H9 (cell line): ENCODE results near the gene POR. TPM values are rescaled to one million over a fixed set of nuclear protein-coding genes. Genes with fewer than 3 reads are reported as not detected.

Experiments
- DNase-seq: peaks from one replicate; pipeline ENCODE4 v3.0.0-alpha.2; 2017
- H2AFZ ChIP-seq: one replicate; pipeline ENCODE4 v1.6.1; 2013; ENCODE audit warnings: mild to moderate bottlenecking, low read length, control low read depth, moderate library complexity
- H2AK5ac ChIP-seq: 2 replicates; pipeline ENCODE4 v1.6.1; 2013; ENCODE audit warnings: low read length, control low read depth, mixed read lengths; ENCODE audit not compliant: insufficient read length
- H2BK120ac ChIP-seq: one replicate; pipeline ENCODE4 v1.6.1; 2013; ENCODE audit warnings: low read depth, mild to moderate bottlenecking, low read length, control low read depth, inconsistent platforms; ENCODE audit not compliant: poor library complexity, severe bottlenecking
- H2BK12ac ChIP-seq: 2 replicates; pipeline ENCODE4 v1.6.1; 2013; ENCODE audit warnings: low read length, control low read depth, mixed read lengths, low read depth; ENCODE audit not compliant: insufficient read length
- H2BK15ac ChIP-seq: 2 replicates; pipeline ENCODE4 v1.6.1; 2013; ENCODE audit warnings: low read depth, low read length, control low read depth
- H2BK20ac ChIP-seq: one replicate; pipeline ENCODE4 v1.6.1; 2013; ENCODE audit warnings: low read depth, mild to moderate bottlenecking, low read length, control low read depth, inconsistent platforms; ENCODE audit not compliant: poor library complexity, severe bottlenecking
- H2BK5ac ChIP-seq: 2 replicates; pipeline ENCODE4 v1.6.1; 2013; ENCODE audit warnings: low read length, control low read depth, mixed read lengths; ENCODE audit not compliant: insufficient read length
- H3K14ac ChIP-seq: 2 replicates; pipeline ENCODE4 v1.6.1; 2013; ENCODE audit warnings: low read length, control low read depth; ENCODE audit not compliant: insufficient read depth
- H3K18ac ChIP-seq: 2 replicates; pipeline ENCODE4 v1.6.1; 2013; ENCODE audit warnings: low read depth, mild to moderate bottlenecking, mixed read lengths, low read length, control low read depth; ENCODE audit not compliant: insufficient read length
- H3K23ac ChIP-seq: 2 replicates; pipeline ENCODE4 v1.6.1; 2013; ENCODE audit warnings: low read length, control low read depth, mixed read lengths, low read depth; ENCODE audit not compliant: insufficient read length
- H3K23me2 ChIP-seq: 2 replicates; pipeline ENCODE4 v1.6.1; 2013; ENCODE audit warnings: low read depth, mild to moderate bottlenecking, mixed read lengths, low read length, control low read depth; ENCODE audit not compliant: insufficient read length, poor library complexity, severe bottlenecking
- H3K27ac ChIP-seq: 2 replicates; pipeline ENCODE4 v1.5.1; 2013; ENCODE audit warnings: low read length, control low read depth, mixed read lengths, low read depth; ENCODE audit not compliant: insufficient read length
- H3K27me3 ChIP-seq: 2 replicates; pipeline ENCODE4 v1.6.1; 2013; ENCODE audit warnings: low read length, control low read depth, inconsistent platforms; ENCODE audit not compliant: insufficient read depth
- H3K4ac ChIP-seq: 2 replicates; pipeline ENCODE4 v1.6.1; 2013; ENCODE audit warnings: low read depth, mild to moderate bottlenecking, control low read depth, inconsistent platforms, low read length, moderate library complexity
- H3K4me1 ChIP-seq: 2 replicates; pipeline ENCODE4 v1.6.1; 2013; ENCODE audit warnings: low read length, control low read depth, inconsistent platforms; ENCODE audit not compliant: insufficient read depth
- H3K4me2 ChIP-seq: 2 replicates; pipeline ENCODE4 v1.6.1; 2013; ENCODE audit warnings: low read length, control low read depth, mixed read lengths; ENCODE audit not compliant: insufficient read length, insufficient read depth
- H3K56ac ChIP-seq: 2 replicates; pipeline ENCODE4 v1.6.1; 2013; ENCODE audit warnings: low read depth, mild to moderate bottlenecking, mixed read lengths, low read length, control low read depth; ENCODE audit not compliant: insufficient read length
- H3K79me1 ChIP-seq: 2 replicates; pipeline ENCODE4 v1.6.1; 2013; ENCODE audit warnings: low read depth, mild to moderate bottlenecking, moderate library complexity, low read length, control low read depth, inconsistent platforms; ENCODE audit not compliant: insufficient read depth, poor library complexity, severe bottlenecking
- H3K79me2 ChIP-seq: 2 replicates; pipeline ENCODE4 v1.6.1; 2013; ENCODE audit warnings: low read length, control low read depth, inconsistent platforms; ENCODE audit not compliant: insufficient read depth
- H3K9ac ChIP-seq: 2 replicates; pipeline ENCODE4 v1.6.1; 2013; ENCODE audit warnings: low read length, control low read depth, mixed read lengths; ENCODE audit not compliant: insufficient read length; ENCODE audit errors: extremely low read depth
- H3K9me3 ChIP-seq: one replicate; pipeline ENCODE4 v1.6.1; 2013; ENCODE audit warnings: low read depth, low read length, inconsistent platforms; ENCODE audit not compliant: control insufficient read depth
- H3T11ph ChIP-seq: one replicate; pipeline ENCODE4 v1.6.1; 2013; ENCODE audit warnings: mild to moderate bottlenecking, low read length, control low read depth, inconsistent platforms
- H4K20me1 ChIP-seq: one replicate; pipeline ENCODE4 v1.6.1; 2013; ENCODE audit not compliant: control insufficient read depth, insufficient read length, insufficient read depth
- H4K5ac ChIP-seq: 2 replicates; pipeline ENCODE4 v1.6.1; 2013; ENCODE audit warnings: low read depth, mild to moderate bottlenecking, mixed read lengths, low read length, control low read depth; ENCODE audit not compliant: insufficient read length
- H4K8ac ChIP-seq: replicated peaks from 2 replicates; pipeline ENCODE4 v1.6.1; 2013; ENCODE audit warnings: low read length, control low read depth, mixed read lengths, low read depth; ENCODE audit not compliant: insufficient read length
- H4K91ac ChIP-seq: 2 replicates; pipeline ENCODE4 v1.6.1; 2013; ENCODE audit warnings: low read depth, mild to moderate bottlenecking, moderate library complexity, mixed read lengths, low read length, control low read depth; ENCODE audit not compliant: insufficient read length
- H3K27ac Mint-ChIP-seq, 3 experiments: 2 replicates in 2 of 3; 3 replicates in 1 of 3; pipeline ENCODE4 v1.8.0; 2020 to 2021; ENCODE audit warnings: mixed read lengths in 3 of 3, mild to moderate bottlenecking in 1 of 3, moderate library complexity in 1 of 3
- H3K27me3 Mint-ChIP-seq: 2 replicates; pipeline ENCODE4 v1.8.0; 2021; ENCODE audit warnings: low read depth, mild to moderate bottlenecking, moderate library complexity, mixed read lengths
- H3K36me3 Mint-ChIP-seq, 3 experiments: 2 replicates in 2 of 3; 3 replicates in 1 of 3; pipeline ENCODE4 v1.8.0; 2020 to 2021; ENCODE audit warnings: low read depth in 3 of 3, mixed read lengths in 3 of 3; ENCODE audit not compliant: insufficient read depth in 1 of 3
- H3K4me1 Mint-ChIP-seq, 2 experiments: 2 replicates each; pipeline ENCODE4 v1.8.0; 2020; ENCODE audit warnings: mixed read lengths in 2 of 2
- H3K4me3 Mint-ChIP-seq, 2 experiments: 2 replicates in 1 of 2; 3 replicates in 1 of 2; pipeline ENCODE4 v1.8.0; 2020 to 2021; ENCODE audit warnings: mild to moderate bottlenecking in 2 of 2, mixed read lengths in 2 of 2, moderate library complexity in 1 of 2
- H3K9me3 Mint-ChIP-seq, 2 experiments: 2 replicates in 1 of 2; 3 replicates in 1 of 2; pipeline ENCODE4 v1.8.0; 2020; ENCODE audit warnings: mild to moderate bottlenecking in 2 of 2, mixed read lengths in 2 of 2, moderate library complexity in 1 of 2
- WGBS: extraction: QIAGEN DNeasy Blood & Tissue Kit; methylation state at CpG from one replicate; pipeline ENCODE4 v1.1.7; 2013; ENCODE audit warnings: missing lambda C conversion rate, low lambda C conversion rate, mixed read lengths; ENCODE audit not compliant: insufficient read length; ENCODE audit errors: extremely low coverage; 5-methylcytosine and 5-hydroxymethylcytosine counted together
- total RNA-seq: library from RNA; stranded (reverse); gene quantifications from 2 replicates; pipeline ENCODE4 v1.2.1, GENCODE V29; 2021
- TF ChIP-seq, protein P1 (sequence below): fragments of 200-600 bp; sonication (generic); conservative IDR thresholded peaks from 3 replicates; pipeline ENCODE4 v1.8.0; 2021; ENCODE audit warnings: antibody characterized with exemption, mild to moderate bottlenecking

The POR gene
- total RNA-seq, 1 experiment from 2014 or later = 128 TPM

- Mint-ChIP-seq H3K4me1 (peaks cover 19 to 34% of the 10 kb centered on the region in 2 experiments), H3K9me3 (no peaks in the 10 kb centered on the region; a peak in 1 of 5 replicates), H3K36me3 (peaks cover 12 to 37% (median 27%) of the 10 kb centered on the region in 3 experiments), H3K27ac (peak overlapping the region; percentile 29 to 96 (median 92); a peak in 5 of 7 replicates), H3K27me3 (no peaks in the 10 kb centered on the region; the same call in 1 of the 2 replicates), H3K4me3 (no peak overlapping the region)
- Histone ChIP-seq H2BK120ac (no peak overlapping the region), H3K4me2 (no peak overlapping the region), H3K27me3 (no peaks in the 10 kb centered on the region), H3K56ac (no peak overlapping the region), H3K14ac (no peak overlapping the region), H3K9me3 (no peaks in the 10 kb centered on the region), H2BK20ac (no peak overlapping the region), H3K4ac (no peak overlapping the region), H3K79me2 (no peaks in the 10 kb centered on the region), H2BK15ac (no peak overlapping the region), H3K23ac (no peak overlapping the region), H3T11ph (no peak overlapping the region), H4K8ac (no peak overlapping the region), H4K91ac (no peak overlapping the region), H3K4me1 (peaks cover 8% of the 10 kb centered on the region; the same call in 1 of the 2 replicates), H4K5ac (no peak overlapping the region), H3K23me2 (no peaks in the 10 kb centered on the region), H3K9ac (no peak overlapping the region), H3K18ac (no peak overlapping the region), H3K27ac (no peak overlapping the region), H2BK5ac (no peak overlapping the region), H2AFZ (no peak overlapping the region), H3K79me1 (no peaks in the 10 kb centered on the region), H2AK5ac (no peak overlapping the region), H4K20me1 (peaks cover 2% of the 10 kb centered on the region), H2BK12ac (no peak overlapping the region)
- no CpG with 5 or more reads among the region's 32 CpGs for WGBS
- DNase-seq = no peak
- TF ChIP-seq, protein P1, sequence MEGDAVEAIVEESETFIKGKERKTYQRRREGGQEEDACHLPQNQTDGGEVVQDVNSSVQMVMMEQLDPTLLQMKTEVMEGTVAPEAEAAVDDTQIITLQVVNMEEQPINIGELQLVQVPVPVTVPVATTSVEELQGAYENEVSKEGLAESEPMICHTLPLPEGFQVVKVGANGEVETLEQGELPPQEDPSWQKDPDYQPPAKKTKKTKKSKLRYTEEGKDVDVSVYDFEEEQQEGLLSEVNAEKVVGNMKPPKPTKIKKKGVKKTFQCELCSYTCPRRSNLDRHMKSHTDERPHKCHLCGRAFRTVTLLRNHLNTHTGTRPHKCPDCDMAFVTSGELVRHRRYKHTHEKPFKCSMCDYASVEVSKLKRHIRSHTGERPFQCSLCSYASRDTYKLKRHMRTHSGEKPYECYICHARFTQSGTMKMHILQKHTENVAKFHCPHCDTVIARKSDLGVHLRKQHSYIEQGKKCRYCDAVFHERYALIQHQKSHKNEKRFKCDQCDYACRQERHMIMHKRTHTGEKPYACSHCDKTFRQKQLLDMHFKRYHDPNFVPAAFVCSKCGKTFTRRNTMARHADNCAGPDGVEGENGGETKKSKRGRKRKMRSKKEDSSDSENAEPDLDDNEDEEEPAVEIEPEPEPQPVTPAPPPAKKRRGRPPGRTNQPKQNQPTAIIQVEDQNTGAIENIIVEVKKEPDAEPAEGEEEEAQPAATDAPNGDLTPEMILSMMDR = no peak
Observed at GRCh38 chr7:75987026-75987804, 72.3 kb downstream of the POR start.
